Measurements from ENCODE around the gene CCDC88B. TPM values are rescaled to one million over a fixed set of nuclear protein-coding genes. Genes with fewer than 3 reads are reported as not detected.

The CCDC88B gene
- total RNA-seq, 2 donors from 2014 or later = 8.8 to 16.2 TPM

DNA sequence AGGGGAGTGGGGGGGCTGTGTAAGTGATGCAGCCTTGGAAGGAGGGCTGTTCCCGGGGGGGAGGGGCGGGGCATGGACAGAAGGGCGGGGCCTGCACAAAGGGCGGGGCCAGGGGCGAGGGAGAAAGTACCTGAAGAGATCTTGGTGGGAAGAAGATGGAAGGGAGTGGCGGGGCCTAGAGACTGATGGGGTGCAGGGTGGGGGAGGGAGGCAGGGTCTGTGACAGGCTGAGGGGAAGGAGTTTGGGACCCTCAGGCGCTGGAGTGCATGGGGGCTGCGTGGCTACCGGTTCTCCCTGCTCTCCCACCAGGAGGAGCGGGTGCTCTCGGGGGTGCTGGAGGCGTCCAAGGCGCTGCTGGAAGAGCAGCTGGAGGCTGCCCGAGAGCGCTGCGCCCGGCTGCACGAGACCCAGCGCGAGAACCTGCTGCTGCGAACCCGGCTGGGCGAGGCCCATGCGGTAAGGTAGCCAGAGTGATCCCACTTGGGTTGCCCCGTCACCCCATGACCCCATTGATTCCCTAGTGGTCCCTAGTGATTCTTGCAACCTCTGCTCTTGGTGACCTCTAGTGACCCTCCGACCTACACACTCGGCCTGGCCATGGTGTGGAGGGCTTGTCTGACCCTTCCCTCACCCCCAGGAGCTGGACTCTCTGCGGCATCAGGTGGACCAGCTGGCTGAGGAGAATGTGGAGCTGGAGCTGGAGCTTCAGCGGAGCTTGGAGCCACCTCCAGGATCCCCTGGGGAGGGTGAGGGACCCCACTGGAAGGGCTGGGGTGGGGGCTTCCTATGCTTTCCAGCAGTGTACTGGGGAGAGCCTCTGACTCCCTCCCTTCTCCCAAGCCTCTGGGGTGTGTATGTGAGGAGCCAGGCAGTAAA lies 3.1 kb downstream of the CCDC88B start:
- no peak for DNase-seq
- Histone ChIP-seq H3K4me3 (no peak overlapping the region), H3K27me3 (no peaks in the 10 kb centered on the region), H3K36me3 (replicated peaks in 1 of 2; ENCODE audit: insufficient read depth in 1 of 2, low read depth in 2 of 2) (no peaks in the 10 kb centered on the region), H3K27ac (peak overlapping the region in 3 of 4 donors; percentile 60 to 84 (median 83)), H3K9me3 (no peaks in the 10 kb centered on the region), H3K4me1 (peaks cover 11% of the 10 kb centered on the region)
- WGBS, 2 donors = 28 to 66% methylated on average over 8 to 27 of the region's 29 CpGs
- intact Hi-C loops (cut with DNase I) = no loop called here
- TF ChIP-seq, protein P1, sequence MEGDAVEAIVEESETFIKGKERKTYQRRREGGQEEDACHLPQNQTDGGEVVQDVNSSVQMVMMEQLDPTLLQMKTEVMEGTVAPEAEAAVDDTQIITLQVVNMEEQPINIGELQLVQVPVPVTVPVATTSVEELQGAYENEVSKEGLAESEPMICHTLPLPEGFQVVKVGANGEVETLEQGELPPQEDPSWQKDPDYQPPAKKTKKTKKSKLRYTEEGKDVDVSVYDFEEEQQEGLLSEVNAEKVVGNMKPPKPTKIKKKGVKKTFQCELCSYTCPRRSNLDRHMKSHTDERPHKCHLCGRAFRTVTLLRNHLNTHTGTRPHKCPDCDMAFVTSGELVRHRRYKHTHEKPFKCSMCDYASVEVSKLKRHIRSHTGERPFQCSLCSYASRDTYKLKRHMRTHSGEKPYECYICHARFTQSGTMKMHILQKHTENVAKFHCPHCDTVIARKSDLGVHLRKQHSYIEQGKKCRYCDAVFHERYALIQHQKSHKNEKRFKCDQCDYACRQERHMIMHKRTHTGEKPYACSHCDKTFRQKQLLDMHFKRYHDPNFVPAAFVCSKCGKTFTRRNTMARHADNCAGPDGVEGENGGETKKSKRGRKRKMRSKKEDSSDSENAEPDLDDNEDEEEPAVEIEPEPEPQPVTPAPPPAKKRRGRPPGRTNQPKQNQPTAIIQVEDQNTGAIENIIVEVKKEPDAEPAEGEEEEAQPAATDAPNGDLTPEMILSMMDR (IDR thresholded peaks at IDR 0.05) = no peak
- TF ChIP-seq POLR2A (IDR thresholded peaks at IDR 0.05) = no peak
- ATAC-seq = peak; percentile 64

DNA sequence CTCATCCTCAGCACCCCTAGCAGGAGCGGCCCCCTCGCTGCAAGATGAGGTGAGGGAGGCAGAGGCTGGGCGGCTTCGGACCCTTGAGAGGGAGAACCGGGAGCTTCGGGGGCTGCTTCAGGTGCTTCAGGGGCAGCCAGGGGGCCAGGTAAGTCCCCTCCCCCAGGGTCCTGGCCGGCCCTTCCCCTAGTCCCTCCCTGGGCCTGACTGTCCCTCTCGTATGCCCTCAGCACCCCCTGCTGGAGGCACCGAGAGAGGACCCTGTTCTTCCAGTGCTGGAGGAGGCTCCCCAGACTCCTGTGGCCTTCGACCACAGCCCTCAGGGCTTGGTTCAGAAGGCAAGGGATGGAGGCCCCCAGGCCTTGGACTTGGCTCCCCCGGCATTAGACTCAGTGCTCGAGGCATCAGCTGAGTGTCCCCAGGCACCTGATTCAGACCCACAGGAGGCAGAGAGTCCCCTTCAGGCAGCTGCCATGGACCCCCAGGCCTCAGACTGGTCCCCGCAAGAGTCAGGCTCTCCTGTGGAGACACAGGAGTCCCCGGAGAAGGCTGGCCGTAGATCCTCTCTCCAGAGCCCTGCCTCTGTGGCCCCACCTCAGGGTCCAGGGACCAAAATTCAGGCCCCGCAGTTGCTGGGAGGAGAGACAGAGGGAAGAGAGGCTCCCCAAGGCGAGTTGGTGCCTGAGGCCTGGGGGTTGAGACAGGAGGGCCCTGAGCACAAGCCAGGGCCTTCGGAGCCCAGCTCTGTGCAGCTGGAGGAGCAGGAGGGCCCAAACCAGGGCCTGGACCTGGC lies 4.0 kb downstream of the CCDC88B start:
- ATAC-seq = no peak
- no peaks in the 10 kb centered on the region for H3K36me3 ChIP-seq (replicated peaks in 1 of 2; ENCODE audit: insufficient read depth in 1 of 2, low read depth in 2 of 2)
- 74 to 84% methylated on average over 7 to 18 of the region's 18 CpGs for WGBS, 2 donors
- no peaks in the 10 kb centered on the region for H3K27me3 ChIP-seq
- no peak for TF ChIP-seq POLR2A (IDR thresholded peaks at IDR 0.05)
- TF ChIP-seq, protein P1 (IDR thresholded peaks at IDR 0.05) = peak in 2 of 7 experiments; percentile 11 to 13
- H3K4me3 ChIP-seq = no peak overlapping the region
- peak in 2 of 4 donors; percentile 24 to 35 for DNase-seq
- H3K27ac ChIP-seq = no peak overlapping the region
- H3K4me1 ChIP-seq = peaks cover 11% of the 10 kb centered on the region
- no peaks in the 10 kb centered on the region for H3K9me3 ChIP-seq
- intact Hi-C loops (cut with DNase I) = no loop called here

DNA sequence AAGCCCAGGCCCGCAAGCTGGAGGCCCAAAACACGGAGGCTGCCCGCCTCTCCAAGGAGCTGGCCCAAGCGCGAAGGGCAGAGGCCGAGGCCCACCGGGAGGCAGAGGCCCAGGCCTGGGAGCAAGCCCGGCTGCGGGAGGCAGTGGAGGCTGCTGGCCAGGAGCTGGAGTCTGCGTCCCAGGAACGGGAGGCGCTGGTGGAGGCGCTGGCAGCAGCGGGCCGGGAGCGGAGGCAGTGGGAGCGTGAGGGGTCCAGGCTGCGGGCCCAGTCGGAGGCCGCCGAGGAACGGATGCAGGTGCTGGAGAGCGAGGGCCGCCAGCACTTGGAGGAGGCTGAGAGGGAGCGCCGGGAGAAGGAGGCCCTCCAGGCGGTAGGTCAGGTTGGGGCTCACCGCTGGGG lies 4.8 kb downstream of the CCDC88B start:
- H3K27me3 ChIP-seq = no peaks in the 10 kb centered on the region
- no peak overlapping the region for H3K4me3 ChIP-seq
- WGBS, 2 donors = 88 to 90% methylated on average over 22 to 28 of the region's 28 CpGs
- no peaks in the 10 kb centered on the region for H3K36me3 ChIP-seq (replicated peaks in 1 of 2; ENCODE audit: insufficient read depth in 1 of 2, low read depth in 2 of 2)
- H3K27ac ChIP-seq = no peak overlapping the region
- no peaks in the 10 kb centered on the region for H3K9me3 ChIP-seq
- TF ChIP-seq, protein P1 (IDR thresholded peaks at IDR 0.05) = no peak
- TF ChIP-seq POLR2A (IDR thresholded peaks at IDR 0.05) = no peak
- no peak for ATAC-seq
- DNase-seq = no peak
- intact Hi-C loops (cut with DNase I) = no loop called here
- peaks cover 11% of the 10 kb centered on the region for H3K4me1 ChIP-seq

DNA sequence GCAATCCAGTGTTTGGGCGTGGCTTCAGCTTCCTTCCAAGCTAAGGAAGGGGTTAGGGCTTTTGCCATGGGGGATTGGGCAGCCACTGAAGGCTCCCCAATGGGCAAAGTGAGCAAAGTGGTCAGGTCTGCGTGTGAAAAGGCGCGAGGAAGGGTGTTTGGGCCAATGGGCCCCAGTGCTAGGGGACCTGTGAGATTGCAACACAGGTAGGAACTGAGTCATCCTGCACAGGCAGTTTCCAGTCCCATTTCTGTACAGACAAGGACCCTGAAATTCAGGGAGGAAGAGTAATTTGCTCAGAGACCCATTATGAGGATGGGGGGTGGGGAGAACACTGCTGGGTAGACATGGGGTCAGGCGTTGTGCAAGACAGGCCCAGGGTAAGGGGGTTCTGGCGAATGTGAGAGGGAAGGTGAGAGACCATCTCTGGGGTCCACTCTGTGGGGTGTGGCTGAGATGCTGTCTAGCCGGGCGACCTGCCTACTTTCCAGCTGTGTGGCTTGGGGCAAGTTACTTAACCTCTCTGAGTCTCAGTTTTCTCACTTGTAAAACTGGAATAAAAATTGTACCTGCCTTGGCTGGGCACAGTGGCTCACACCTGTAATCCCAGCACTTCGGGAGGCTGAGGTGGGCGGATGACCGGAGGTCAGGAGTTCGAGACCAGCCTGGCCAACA lies 7.3 kb downstream of the CCDC88B start:
- no peak overlapping the region for H3K4me3 ChIP-seq
- ATAC-seq = no peak
- intact Hi-C loops (cut with DNase I) = no loop called here
- H3K9me3 ChIP-seq = no peaks in the 10 kb centered on the region
- no peaks in the 10 kb centered on the region for H3K27me3 ChIP-seq
- DNase-seq = no peak
- WGBS, 2 donors = 69 to 77% methylated on average over 12 of the region's 12 CpGs
- H3K4me1 ChIP-seq = peaks cover 5% of the 10 kb centered on the region
- no peaks in the 10 kb centered on the region for H3K36me3 ChIP-seq (replicated peaks in 1 of 2; ENCODE audit: insufficient read depth in 1 of 2, low read depth in 2 of 2)
- no peak overlapping the region for H3K27ac ChIP-seq
- TF ChIP-seq, protein P1 (IDR thresholded peaks at IDR 0.05) = no peak
- TF ChIP-seq POLR2A (IDR thresholded peaks at IDR 0.05) = no peak

Measured in body of pancreas (tissue), 4 donors.